ENCODE results near the gene WNT6. TPM values are rescaled to one million over a fixed set of nuclear protein-coding genes. Genes with fewer than 3 reads are reported as not detected.

WNT6 gene
- total RNA-seq, 1 experiment from 2014 or later, result 8.1 TPM

GRCh38 chr2:218832081-218832480, 27.5 kb upstream of the WNT6 start:
- no peak for TF ChIP-seq POLR2AphosphoS5 (IDR thresholded peaks at IDR 0.05; ENCODE audit: low read depth, low read length)
- ATAC-seq (no peak), DNase-seq (ENCODE audit: low read depth, low spot score) (no peak)
- Histone ChIP-seq H3K4me1 (ENCODE audit: control insufficient read depth, insufficient read depth, low read length) (peaks cover 6% of the 10 kb centered on the region; the same call in 1 of the 2 replicates), H3K9me3 (ENCODE audit: control insufficient read depth, insufficient read depth, low read depth, low read length) (no peaks in the 10 kb centered on the region), H3K27ac (ENCODE audit: low read length) (no peak overlapping the region), H3K4me3 (ENCODE audit: low read depth in 2 of 2, low read length in 2 of 2) (no peak overlapping the region), H3K27me3 (ENCODE audit: control insufficient read depth, insufficient read depth, low read length) (peaks cover 2% of the 10 kb centered on the region; the same call in 1 of the 2 replicates), H3K36me3 (ENCODE audit: control insufficient read depth, insufficient read depth, low read length) (no peaks in the 10 kb centered on the region)
- intact Hi-C loops (cut with micrococcal nuclease; ENCODE audit: unreplicated experiment) (no loop called here), in situ Hi-C loops (cut with HindIII; ENCODE audit: low pct_unique_long_range_greater_than_20kb, low sequenced_read_pairs) (no loop called here)
- POLR2A ChIA-PET, result no interaction called here
- CTCF ChIA-PET, result no interaction called here
- no TSS peak for BruUV-seq (replicated peaks)

- peak; percentile 47; the same call in 1 of the 2 replicates for ATAC-seq
- intact Hi-C loops (cut with micrococcal nuclease; ENCODE audit: unreplicated experiment), result no loop called here
- no peaks in the 10 kb centered on the region for H3K36me3 ChIP-seq (ENCODE audit: control insufficient read depth, insufficient read depth, low read length)
- CTCF ChIA-PET, result no interaction called here
- H3K27me3 ChIP-seq (ENCODE audit: control insufficient read depth, insufficient read depth, low read length), result peaks cover 2% of the 10 kb centered on the region; the same call in 1 of the 2 replicates
- POLR2A ChIA-PET, result no interaction called here
- peaks cover 6% of the 10 kb centered on the region; the same call in 1 of the 2 replicates for H3K4me1 ChIP-seq (ENCODE audit: control insufficient read depth, insufficient read depth, low read length)
- no peak for DNase-seq (ENCODE audit: low read depth, low spot score)
- in situ Hi-C loops (cut with HindIII; ENCODE audit: low pct_unique_long_range_greater_than_20kb, low sequenced_read_pairs), result no loop called here
- no TSS peak for BruUV-seq (replicated peaks)
- peaks cover 4% of the 10 kb centered on the region; the same call in 1 of the 2 replicates for H3K9me3 ChIP-seq (ENCODE audit: control insufficient read depth, insufficient read depth, low read depth, low read length)
- TF ChIP-seq CTCF (IDR thresholded peaks at IDR 0.05) (no peak), POLR2AphosphoS5 (IDR thresholded peaks at IDR 0.05; ENCODE audit: low read depth, low read length) (no peak), SIN3A (IDR thresholded peaks at IDR 0.05; ENCODE audit: borderline replicate concordance, insufficient read depth, low read depth, low read length) (no peak)
- TF ChIP-seq, protein P1, sequence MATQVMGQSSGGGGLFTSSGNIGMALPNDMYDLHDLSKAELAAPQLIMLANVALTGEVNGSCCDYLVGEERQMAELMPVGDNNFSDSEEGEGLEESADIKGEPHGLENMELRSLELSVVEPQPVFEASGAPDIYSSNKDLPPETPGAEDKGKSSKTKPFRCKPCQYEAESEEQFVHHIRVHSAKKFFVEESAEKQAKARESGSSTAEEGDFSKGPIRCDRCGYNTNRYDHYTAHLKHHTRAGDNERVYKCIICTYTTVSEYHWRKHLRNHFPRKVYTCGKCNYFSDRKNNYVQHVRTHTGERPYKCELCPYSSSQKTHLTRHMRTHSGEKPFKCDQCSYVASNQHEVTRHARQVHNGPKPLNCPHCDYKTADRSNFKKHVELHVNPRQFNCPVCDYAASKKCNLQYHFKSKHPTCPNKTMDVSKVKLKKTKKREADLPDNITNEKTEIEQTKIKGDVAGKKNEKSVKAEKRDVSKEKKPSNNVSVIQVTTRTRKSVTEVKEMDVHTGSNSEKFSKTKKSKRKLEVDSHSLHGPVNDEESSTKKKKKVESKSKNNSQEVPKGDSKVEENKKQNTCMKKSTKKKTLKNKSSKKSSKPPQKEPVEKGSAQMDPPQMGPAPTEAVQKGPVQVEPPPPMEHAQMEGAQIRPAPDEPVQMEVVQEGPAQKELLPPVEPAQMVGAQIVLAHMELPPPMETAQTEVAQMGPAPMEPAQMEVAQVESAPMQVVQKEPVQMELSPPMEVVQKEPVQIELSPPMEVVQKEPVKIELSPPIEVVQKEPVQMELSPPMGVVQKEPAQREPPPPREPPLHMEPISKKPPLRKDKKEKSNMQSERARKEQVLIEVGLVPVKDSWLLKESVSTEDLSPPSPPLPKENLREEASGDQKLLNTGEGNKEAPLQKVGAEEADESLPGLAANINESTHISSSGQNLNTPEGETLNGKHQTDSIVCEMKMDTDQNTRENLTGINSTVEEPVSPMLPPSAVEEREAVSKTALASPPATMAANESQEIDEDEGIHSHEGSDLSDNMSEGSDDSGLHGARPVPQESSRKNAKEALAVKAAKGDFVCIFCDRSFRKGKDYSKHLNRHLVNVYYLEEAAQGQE (IDR thresholded peaks at IDR 0.05; ENCODE audit: insufficient read depth in 1 of 2, low read depth in 2 of 2, low read length in 1 of 2), result no peak
- H3K4me3 ChIP-seq (ENCODE audit: low read depth in 2 of 2, low read length in 2 of 2), result no peak overlapping the region
- no peak overlapping the region for H3K27ac ChIP-seq (ENCODE audit: low read length)
These were observed 27.1 kb upstream of the WNT6 start for GRCh38 chr2:218832520-218832919.

DNA sequence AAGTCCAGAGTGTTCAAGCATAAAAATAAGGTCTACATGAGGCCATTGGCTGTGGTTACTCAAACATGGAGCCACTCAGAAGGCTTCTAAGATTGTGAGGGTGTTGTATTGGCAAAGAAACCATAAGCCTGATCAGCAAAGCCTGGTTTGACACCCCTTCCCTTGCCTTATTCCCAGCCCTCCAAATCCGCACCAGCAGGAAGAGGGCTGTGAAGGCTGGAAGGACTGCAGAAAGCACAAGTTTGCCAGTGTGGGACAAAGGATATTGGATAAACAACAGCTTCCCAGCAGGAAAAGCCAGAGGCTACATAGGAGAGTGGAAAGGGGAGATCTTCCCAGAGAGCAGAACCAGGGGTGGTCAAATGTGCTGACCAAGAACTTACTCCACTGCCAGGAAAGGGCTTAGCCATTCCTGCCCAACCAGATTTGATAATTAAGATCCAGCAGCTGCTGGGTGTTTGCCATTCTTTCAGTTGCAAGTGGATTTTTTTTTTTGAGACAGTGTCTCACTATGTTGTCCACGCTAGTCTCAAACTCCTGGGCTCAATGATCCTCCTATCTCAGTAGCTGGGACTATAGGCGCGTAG, 26.5 kb upstream of the WNT6 start:
- ATAC-seq (no peak), DNase-seq (ENCODE audit: low read depth, low spot score) (no peak)
- Histone ChIP-seq H3K27me3 (ENCODE audit: control insufficient read depth, insufficient read depth, low read length) (peaks cover 2% of the 10 kb centered on the region; the same call in 1 of the 2 replicates), H3K36me3 (ENCODE audit: control insufficient read depth, insufficient read depth, low read length) (no peaks in the 10 kb centered on the region), H3K4me3 (ENCODE audit: low read depth in 2 of 2, low read length in 2 of 2) (no peak overlapping the region), H3K9me3 (ENCODE audit: control insufficient read depth, insufficient read depth, low read depth, low read length) (peaks cover 7% of the 10 kb centered on the region; the same call in 1 of the 2 replicates), H3K27ac (ENCODE audit: low read length) (0 out of 2 replicates have a peak overlapping the region, but pooled peaks have one; percentile 2), H3K4me1 (ENCODE audit: control insufficient read depth, insufficient read depth, low read length) (peaks cover 6% of the 10 kb centered on the region; the same call in 1 of the 2 replicates)
- TF ChIP-seq SIN3A (IDR thresholded peaks at IDR 0.05; ENCODE audit: borderline replicate concordance, insufficient read depth, low read depth, low read length) (no peak), TCF7L2 (IDR thresholded peaks at IDR 0.05; ENCODE audit: low read depth, low read length) (no peak), POLR2AphosphoS5 (IDR thresholded peaks at IDR 0.05; ENCODE audit: low read depth, low read length) (no peak)
- intact Hi-C loops (cut with micrococcal nuclease; ENCODE audit: unreplicated experiment), result no loop called here
- ChIA-PET CTCF (no interaction called here), POLR2A (no interaction called here)
- in situ Hi-C loops (cut with HindIII; ENCODE audit: low pct_unique_long_range_greater_than_20kb, low sequenced_read_pairs), result no loop called here
- no TSS peak for BruUV-seq (replicated peaks)
